MG63 (cell line): ENCODE results near the gene ANKMY1. TPM values are rescaled to one million over a fixed set of nuclear protein-coding genes. Genes with fewer than 3 reads are reported as not detected.

Experiments used
- DNase-seq: peaks from one replicate; pipeline ENCODE4 v3.0.0-alpha.2; 2020
- H3K27me3 ChIP-seq: fragments of 250-450 bp; sonication (Bioruptor Pico); 2 replicates; pipeline ENCODE4 v1.5.1; 2020; ENCODE audit warnings: mild to moderate bottlenecking, moderate library complexity
- H3K36me3 ChIP-seq: fragments of 250-450 bp; sonication (Bioruptor Pico); 2 replicates; pipeline ENCODE4 v1.5.1; 2020; ENCODE audit warnings: mild to moderate bottlenecking, moderate library complexity
- H3K4me3 ChIP-seq: fragments of 250-450 bp; sonication (Bioruptor Pico); 2 replicates; pipeline ENCODE4 v1.5.1; 2020; ENCODE audit warnings: mild to moderate bottlenecking, moderate library complexity
- H3K9me3 ChIP-seq: fragments of 250-450 bp; sonication (Bioruptor Pico); 2 replicates; pipeline ENCODE4 v1.5.1; 2020; ENCODE audit warnings: mild to moderate bottlenecking, moderate library complexity
- total RNA-seq: library from RNA; depleted of rRNA; stranded (reverse); fragments of >200 nt; shearing (Covaris generic); gene quantifications from 2 replicates; pipeline ENCODE4 v1.2.3, GENCODE V29; 2014; ENCODE audit warnings: low replicate concordance; rRNA removed

Gene ANKMY1
- total RNA-seq, 1 experiment from 2014 or later: 10.2 TPM

- Histone ChIP-seq H3K4me3 (no peak overlapping the region), H3K27me3 (no peaks in the 10 kb centered on the region), H3K9me3 (no peaks in the 10 kb centered on the region), H3K36me3 (no peaks in the 10 kb centered on the region)
- DNase-seq: no peak
Observed at GRCh38 chr2:240431661-240432424, 125.9 kb downstream of the ANKMY1 start.

DNA sequence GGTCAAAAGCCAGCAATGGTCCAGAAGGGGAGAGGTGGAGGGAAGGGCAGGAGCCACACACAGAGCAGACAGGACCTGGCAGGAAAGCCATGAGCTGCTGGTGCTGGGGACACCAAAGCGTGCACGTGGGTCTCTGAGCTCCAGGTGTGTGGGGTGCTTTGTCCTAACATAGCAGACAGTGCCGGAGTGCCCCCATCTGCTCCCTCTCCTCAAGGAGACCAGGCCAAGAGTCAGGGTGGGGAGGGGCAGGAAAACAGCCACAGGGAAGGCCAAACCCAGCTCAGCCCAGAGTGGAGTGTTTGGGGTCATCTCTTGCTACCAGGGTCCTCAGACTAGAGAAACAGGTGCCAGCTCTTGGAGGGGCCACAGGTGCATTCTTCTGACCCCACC lies 126.5 kb downstream of the ANKMY1 start:
- DNase-seq: no peak
- Histone ChIP-seq H3K27me3 (no peaks in the 10 kb centered on the region), H3K36me3 (no peaks in the 10 kb centered on the region), H3K4me3 (no peak overlapping the region), H3K9me3 (no peaks in the 10 kb centered on the region)

GRCh38 chr2:240430595-240430994 lies 127.2 kb downstream of the ANKMY1 start:
- H3K36me3 ChIP-seq: no peaks in the 10 kb centered on the region
- no peak for DNase-seq

DNA sequence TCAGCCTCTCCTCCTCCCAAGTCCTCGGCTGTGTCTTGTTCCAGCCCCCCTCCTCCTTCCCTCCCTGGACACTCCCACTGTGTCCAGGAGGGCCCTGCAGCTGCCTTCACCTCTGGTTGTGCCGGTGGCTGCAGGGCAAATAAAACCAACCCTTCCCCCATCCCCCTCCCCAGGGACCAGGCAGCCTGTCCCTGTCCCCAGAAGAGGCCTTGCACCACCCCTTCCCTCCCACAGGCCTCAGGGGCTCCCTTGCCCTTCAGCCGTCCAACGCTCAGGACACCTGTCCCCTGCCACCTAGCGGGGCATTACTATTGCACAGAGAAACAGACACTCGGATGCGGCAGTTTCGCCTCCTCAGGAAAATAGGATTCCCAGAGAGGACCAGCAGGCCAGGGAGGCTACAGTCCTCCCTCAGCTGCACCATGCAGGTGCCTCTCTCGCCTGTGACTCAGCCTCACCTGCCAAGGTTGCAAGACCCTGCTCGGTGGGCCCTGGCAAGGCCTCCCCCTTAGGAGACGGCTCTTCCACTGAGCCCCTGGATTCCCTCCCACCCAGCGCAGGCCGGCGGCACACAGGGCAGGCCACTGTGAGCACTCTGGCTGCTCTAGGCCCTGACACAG lies 127.8 kb downstream of the ANKMY1 start:
- H3K36me3 ChIP-seq: no peaks in the 10 kb centered on the region
- H3K4me3 ChIP-seq: no peak overlapping the region
- H3K9me3 ChIP-seq: no peaks in the 10 kb centered on the region
- DNase-seq: no peak
- no peaks in the 10 kb centered on the region for H3K27me3 ChIP-seq

More at GRCh38 chr2:240430595-240430994, 127.2 kb downstream of the ANKMY1 start:
- Histone ChIP-seq H3K4me3 (no peak overlapping the region), H3K9me3 (no peaks in the 10 kb centered on the region), H3K27me3 (no peaks in the 10 kb centered on the region)

Other genes with a start within 250 kb of the ANKMY1 start
- gene GPC1, start 122.3 kb downstream of the ANKMY1 start, total RNA-seq: 95.4 and 177 TPM in 2 replicates
- 6.3 and 7.3 TPM in 2 replicates for gene DUSP28, start 2.4 kb upstream of the ANKMY1 start, total RNA-seq
- gene RNPEPL1, start 10.5 kb upstream of the ANKMY1 start, total RNA-seq: 13.6 and 13.9 TPM in 2 replicates
- 12.5 and 18.4 TPM in 2 replicates for gene CAPN10, start 28.7 kb upstream of the ANKMY1 start, total RNA-seq
- gene GPR35, start 67.5 kb upstream of the ANKMY1 start, total RNA-seq: 0.35 and 2.2 TPM in 2 replicates
- not detected in 2 replicates for gene AQP12B, start 124.9 kb upstream of the ANKMY1 start, total RNA-seq
- gene AQP12A, start 133.9 kb upstream of the ANKMY1 start, total RNA-seq: not detected in 2 replicates